ENCODE measurements around the gene PSMC3.

- no peak for TF ChIP-seq POLR2A (IDR thresholded peaks at IDR 0.05)
- TF ChIP-seq, protein P1, sequence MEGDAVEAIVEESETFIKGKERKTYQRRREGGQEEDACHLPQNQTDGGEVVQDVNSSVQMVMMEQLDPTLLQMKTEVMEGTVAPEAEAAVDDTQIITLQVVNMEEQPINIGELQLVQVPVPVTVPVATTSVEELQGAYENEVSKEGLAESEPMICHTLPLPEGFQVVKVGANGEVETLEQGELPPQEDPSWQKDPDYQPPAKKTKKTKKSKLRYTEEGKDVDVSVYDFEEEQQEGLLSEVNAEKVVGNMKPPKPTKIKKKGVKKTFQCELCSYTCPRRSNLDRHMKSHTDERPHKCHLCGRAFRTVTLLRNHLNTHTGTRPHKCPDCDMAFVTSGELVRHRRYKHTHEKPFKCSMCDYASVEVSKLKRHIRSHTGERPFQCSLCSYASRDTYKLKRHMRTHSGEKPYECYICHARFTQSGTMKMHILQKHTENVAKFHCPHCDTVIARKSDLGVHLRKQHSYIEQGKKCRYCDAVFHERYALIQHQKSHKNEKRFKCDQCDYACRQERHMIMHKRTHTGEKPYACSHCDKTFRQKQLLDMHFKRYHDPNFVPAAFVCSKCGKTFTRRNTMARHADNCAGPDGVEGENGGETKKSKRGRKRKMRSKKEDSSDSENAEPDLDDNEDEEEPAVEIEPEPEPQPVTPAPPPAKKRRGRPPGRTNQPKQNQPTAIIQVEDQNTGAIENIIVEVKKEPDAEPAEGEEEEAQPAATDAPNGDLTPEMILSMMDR (IDR thresholded peaks at IDR 0.05): no peak
Observed at GRCh38 chr11:47383071-47383470, 43.2 kb downstream of the PSMC3 start.

Data from breast epithelium (tissue), 3 donors.